ENCODE measurements around the gene MPDZ. TPM values are rescaled to one million over a fixed set of nuclear protein-coding genes. Genes with fewer than 3 reads are reported as not detected.
A peak's percentile ranks its signal among the peaks of the same experiment; 100 is the strongest.

MPDZ gene
- total RNA-seq, 1 experiment from 2014 or later = 46.7 TPM

GRCh38 chr9:13122756-13123369 lies 156.6 kb downstream of the MPDZ start:
- Histone ChIP-seq H2BK5ac (ENCODE audit: insufficient read length, low read length) (no peak overlapping the region), H3K23me2 (ENCODE audit: insufficient read length, low read depth, low read length, poor library complexity, severe bottlenecking) (no peaks in the 10 kb centered on the region), H3K4me2 (ENCODE audit: insufficient read depth, insufficient read length, low read length) (no peak overlapping the region), H2AK5ac (ENCODE audit: insufficient read length, low read length) (no peak overlapping the region), H3K14ac (ENCODE audit: insufficient read depth, low read length) (no peak overlapping the region), H4K8ac (replicated peaks; ENCODE audit: insufficient read length, low read depth, low read length) (no peak overlapping the region), H2BK15ac (ENCODE audit: low read depth, low read length) (no peak overlapping the region), H3K27ac (ENCODE audit: insufficient read length, low read depth, low read length) (no peak overlapping the region), H3K4ac (ENCODE audit: low read depth, low read length) (no peak overlapping the region), H3K23ac (ENCODE audit: insufficient read length, low read depth, low read length) (no peak overlapping the region), H2BK20ac (ENCODE audit: low read depth, low read length, poor library complexity, severe bottlenecking) (no peak overlapping the region), H3K9me3 (ENCODE audit: control insufficient read depth, low read depth, low read length) (no peaks in the 10 kb centered on the region), H2AFZ (ENCODE audit: low read length) (no peak overlapping the region), H4K20me1 (ENCODE audit: control insufficient read depth, insufficient read depth, insufficient read length) (no peaks in the 10 kb centered on the region), H3K79me2 (ENCODE audit: insufficient read depth, low read length) (no peaks in the 10 kb centered on the region), H3K27me3 (ENCODE audit: insufficient read depth, low read length) (no peaks in the 10 kb centered on the region), H3K56ac (ENCODE audit: insufficient read length, low read depth, low read length) (no peak overlapping the region), H3K79me1 (ENCODE audit: insufficient read depth, low read depth, low read length, poor library complexity, severe bottlenecking) (no peaks in the 10 kb centered on the region), H3T11ph (ENCODE audit: low read length) (no peak overlapping the region), H3K4me1 (ENCODE audit: insufficient read depth, low read length) (no peaks in the 10 kb centered on the region), H2BK120ac (ENCODE audit: low read depth, low read length, poor library complexity, severe bottlenecking) (no peak overlapping the region), H4K5ac (ENCODE audit: insufficient read length, low read depth, low read length) (no peak overlapping the region), H3K9ac (ENCODE audit: extremely low read depth, insufficient read length, low read length) (no peak overlapping the region), H3K18ac (ENCODE audit: insufficient read length, low read depth, low read length) (no peak overlapping the region), H2BK12ac (ENCODE audit: insufficient read length, low read depth, low read length) (no peak overlapping the region), H4K91ac (ENCODE audit: insufficient read length, low read depth, low read length) (no peak overlapping the region)
- no peaks in the 10 kb centered on the region for H3K27me3 Mint-ChIP-seq (ENCODE audit: low read depth)
- no peak for DNase-seq
- no CpG with 5 or more reads among the region's 9 CpGs for WGBS (ENCODE audit: extremely low coverage, insufficient read length, low lambda C conversion rate)
- H3K9me3 Mint-ChIP-seq = no peaks in the 10 kb centered on the region
- no peak for TF ChIP-seq CTCF (conservative IDR thresholded peaks at IDR 0.05)
- peaks cover 4 to 32% (median 16%) of the 10 kb centered on the region in 3 experiments for H3K36me3 Mint-ChIP-seq (ENCODE audit: insufficient read depth in 1 of 3, low read depth in 3 of 3)
- peak overlapping the region in 2 of 3 experiments; percentile 28 to 62; a peak in 3 of 7 replicates for H3K27ac Mint-ChIP-seq
- H3K4me1 Mint-ChIP-seq = peaks cover 11 to 13% of the 10 kb centered on the region in 2 experiments
- H3K4me3 Mint-ChIP-seq = no peak overlapping the region
